ENCODE results near the gene CROCC.

CROCC gene

GRCh38 chr1:16969651-16970050 lies 47.9 kb downstream of the CROCC start:
- DNase-seq, result no peak

GRCh38 chr1:16970132-16970910 lies 48.6 kb downstream of the CROCC start:
- no peak for DNase-seq

GRCh38 chr1:16971341-16972188 lies 49.8 kb downstream of the CROCC start:
- peak; percentile 91 for DNase-seq

- no peak for DNase-seq
Measured at GRCh38 chr1:16972189-16972895, 50.6 kb downstream of the CROCC start.

- DNase-seq, result no peak
Measured at GRCh38 chr1:16973215-16973614, 51.5 kb downstream of the CROCC start.

- no peak for DNase-seq
Measured at GRCh38 chr1:16975211-16975610, 53.5 kb downstream of the CROCC start.

GRCh38 chr1:16975838-16976237 lies 54.1 kb downstream of the CROCC start:
- no peak for DNase-seq

- no peak for DNase-seq
Measured at GRCh38 chr1:16976966-16977365, 55.2 kb downstream of the CROCC start.

GRCh38 chr1:16977377-16977776 lies 55.6 kb downstream of the CROCC start:
- no peak for DNase-seq

GRCh38 chr1:16978139-16978538 lies 56.4 kb downstream of the CROCC start:
- no peak for DNase-seq

GRCh38 chr1:16978567-16979474 lies 57.1 kb downstream of the CROCC start:
- no peak for DNase-seq

- no peak for DNase-seq
Measured at GRCh38 chr1:16979475-16980327, 58.0 kb downstream of the CROCC start.

GRCh38 chr1:16980473-16981268 lies 58.9 kb downstream of the CROCC start, which contains the start of gene MFAP2:
MFAP2 (minus strand) TSS chr1:16980620; CDS start chr1:16978273, 2,347 bp downstream.
- DNase-seq, result peak; percentile 29

GRCh38 chr1:16981269-16981849 lies 59.6 kb downstream of the CROCC start:
- DNase-seq, result no peak

GRCh38 chr1:16982902-16983301 lies 61.2 kb downstream of the CROCC start:
- DNase-seq, result no peak

GRCh38 chr1:16983649-16984048 lies 61.9 kb downstream of the CROCC start:
- DNase-seq, result no peak

GRCh38 chr1:16984717-16985116 lies 63.0 kb downstream of the CROCC start:
- DNase-seq, result no peak

- no peak for DNase-seq
Measured at GRCh38 chr1:16986113-16986512, 64.4 kb downstream of the CROCC start.

- DNase-seq, result no peak
Measured at GRCh38 chr1:16986560-16986959, 64.8 kb downstream of the CROCC start.

GRCh38 chr1:16986962-16987361 lies 65.2 kb downstream of the CROCC start:
- DNase-seq, result no peak
